GM21529 (cell line): ENCODE data around the gene PIERCE2.
"Not testable (repeated sequence)": the region's sequence is repeated elsewhere in the genome, so short reads cannot be mapped to it uniquely, and the experiment has no call there.

Experiments
- ATAC-seq: cut with Tn5 transposase; IDR thresholded peaks from one replicate; pipeline ENCODE4 v1.9.1; 2021; ENCODE audit not compliant: unreplicated experiment

Gene PIERCE2

GRCh38 chr15:55422089-55422488, 13.8 kb downstream of the PIERCE2 start:
- no peak for ATAC-seq

- ATAC-seq, result peak; percentile 75
These were observed 26.9 kb downstream of the PIERCE2 start for GRCh38 chr15:55434989-55435825.

GRCh38 chr15:55443141-55443540, 34.8 kb downstream of the PIERCE2 start:
- not testable (repeated sequence) for ATAC-seq

GRCh38 chr15:55445936-55446335, 37.6 kb downstream of the PIERCE2 start:
- ATAC-seq, result not testable (repeated sequence)

- ATAC-seq, result not testable (repeated sequence)
These were observed 38.2 kb downstream of the PIERCE2 start for GRCh38 chr15:55446379-55447029.

- not testable (repeated sequence) for ATAC-seq
These were observed 38.7 kb downstream of the PIERCE2 start for GRCh38 chr15:55447030-55447394.

GRCh38 chr15:55457401-55458022, 49.2 kb downstream of the PIERCE2 start:
- no peak for ATAC-seq

GRCh38 chr15:55461447-55461846, 53.2 kb downstream of the PIERCE2 start:
- ATAC-seq, result no peak

GRCh38 chr15:55468321-55468720, 60.0 kb downstream of the PIERCE2 start:
- ATAC-seq, result no peak
